OCI-LY7 (cell line): Measurements from ENCODE around the gene CNTNAP3. TPM values are rescaled to one million over a fixed set of nuclear protein-coding genes. Genes with fewer than 3 reads are reported as not detected.
"Not testable (repeated sequence)": the region's sequence is repeated elsewhere in the genome, so short reads cannot be mapped to it uniquely, and the experiment has no call there.

Experiments used
- BruUV-seq: library from RNA; stranded (reverse); fragments of 400-500 nt; replicated peaks from 2 replicates; lab custom pipeline; 2021; lab: Mats Ljungman, UMichigan
- CTCF ChIA-PET: fragments of 300-600 bp; sonication (Branson Sonifier 250); formaldehyde crosslinking; loops from one replicate; lab custom pipeline; 2022; ENCODE audit warnings: antibody characterized with exemption; ENCODE audit not compliant: unreplicated experiment; lab: Charles Lee
- POLR2A ChIA-PET: fragments of 300-600 bp; sonication (Branson Sonifier 250); formaldehyde crosslinking; loops from one replicate; lab custom pipeline; 2022; ENCODE audit warnings: antibody characterized with exemption; lab: Charles Lee
- DNase-seq: peaks from one replicate; pipeline ENCODE4 v3.0.0-alpha.2; 2015; ENCODE audit warnings: low spot score
- H2AFZ ChIP-seq: fragments of 200-600 bp; sonication (generic), shearing (Covaris generic); 2 replicates; pipeline ENCODE4 v1.6.1; 2014; ENCODE audit warnings: mild to moderate bottlenecking, antibody characterized with exemption, low read length, moderate library complexity
- H3K27ac ChIP-seq: fragments of 200-600 bp; sonication (generic); 2 replicates; pipeline ENCODE4 v1.5.1; 2014; ENCODE audit warnings: mixed run types, low read depth, mild to moderate bottlenecking, moderate library complexity, low read length, inconsistent platforms; ENCODE audit not compliant: poor library complexity, severe bottlenecking
- H3K36me3 ChIP-seq: fragments of 200-600 bp; sonication (generic); 2 replicates; pipeline ENCODE4 v1.6.1; 2014; ENCODE audit warnings: mild to moderate bottlenecking, antibody characterized with exemption, low read length, moderate library complexity, mixed read lengths; ENCODE audit not compliant: insufficient read depth
- H3K4me1 ChIP-seq: fragments of 200-600 bp; sonication (generic); 2 replicates; pipeline ENCODE4 v1.5.1; 2014; ENCODE audit warnings: mild to moderate bottlenecking, low read length; ENCODE audit not compliant: insufficient read depth, poor library complexity, severe bottlenecking
- H3K4me2 ChIP-seq: fragments of 200-600 bp; sonication (generic); 2 replicates; pipeline ENCODE4 v1.6.1; 2014; ENCODE audit warnings: mild to moderate bottlenecking, low read length
- H3K4me3 ChIP-seq: fragments of 200-600 bp; sonication (generic); 2 replicates; pipeline ENCODE4 v1.5.1; 2014; ENCODE audit warnings: mild to moderate bottlenecking, low read depth, low read length; ENCODE audit not compliant: poor library complexity, severe bottlenecking
- H3K79me2 ChIP-seq: fragments of 200-600 bp; sonication (generic); 2 replicates; pipeline ENCODE4 v1.6.1; 2016; ENCODE audit warnings: low read depth, mild to moderate bottlenecking, low read length, moderate library complexity, mixed read lengths; ENCODE audit not compliant: insufficient read depth
- H3K9me2 ChIP-seq: fragments of 200-600 bp; sonication (generic); 2 replicates; pipeline ENCODE4 v1.6.1; 2016; ENCODE audit warnings: mild to moderate bottlenecking, low read length, mixed read lengths; ENCODE audit not compliant: insufficient read depth
- H3K9me3 ChIP-seq: fragments of 200-600 bp; sonication (generic); 2 replicates; pipeline ENCODE4 v1.6.1; 2014; ENCODE audit warnings: mild to moderate bottlenecking, mixed run types, low read length, mixed read lengths
- H4K20me1 ChIP-seq: fragments of 200-600 bp; sonication (generic); 2 replicates; pipeline ENCODE4 v1.6.1; 2014; ENCODE audit warnings: mild to moderate bottlenecking, antibody characterized with exemption, low read length, moderate library complexity, mixed read lengths; ENCODE audit not compliant: insufficient read depth
- intact Hi-C: fragments of 100-400 bp; cut with micrococcal nuclease; formaldehyde crosslinking; loops from one replicate; pipeline ENCODE4 v1.10.0; 2022; ENCODE audit not compliant: unreplicated experiment
- total RNA-seq, 2 experiments: library from RNA; depleted of rRNA in 1 of 2; stranded (reverse); fragments of >200 nt in 1 of 2; shearing (Covaris generic) in 1 of 2; gene quantifications; 2 replicates each; pipeline ENCODE4 v1.2.3, GENCODE V29; 2014 to 2022

Gene CNTNAP3
- total RNA-seq, 2 experiments from 2014 or later: not detected

- CTCF ChIA-PET: not testable (repeated sequence)
Measured at GRCh38 chr9:39206643-39207042, 81.3 kb downstream of the CNTNAP3 start.

GRCh38 chr9:39205842-39206241 lies 82.1 kb downstream of the CNTNAP3 start:
- intact Hi-C loops, H3K9me3 ChIP-seq, H3K4me3 ChIP-seq, H3K9me2 ChIP-seq, H4K20me1 ChIP-seq, DNase-seq, H3K27ac ChIP-seq, H3K79me2 ChIP-seq, BruUV-seq, CTCF ChIA-PET, POLR2A ChIA-PET, H3K4me2 ChIP-seq, H3K36me3 ChIP-seq, H2AFZ ChIP-seq, H3K4me1 ChIP-seq: not testable (repeated sequence)

More at GRCh38 chr9:39206643-39207042, 81.3 kb downstream of the CNTNAP3 start:
- H3K36me3 ChIP-seq, intact Hi-C loops, H3K4me1 ChIP-seq, H3K4me2 ChIP-seq, H3K9me3 ChIP-seq, BruUV-seq, H3K27ac ChIP-seq, H4K20me1 ChIP-seq, DNase-seq, H3K9me2 ChIP-seq, H2AFZ ChIP-seq, POLR2A ChIA-PET, H3K79me2 ChIP-seq, H3K4me3 ChIP-seq: not testable (repeated sequence)

- H3K4me2 ChIP-seq, CTCF ChIA-PET, H4K20me1 ChIP-seq, H3K27ac ChIP-seq, H3K36me3 ChIP-seq, H3K9me3 ChIP-seq, H3K9me2 ChIP-seq, intact Hi-C loops, BruUV-seq, H2AFZ ChIP-seq, H3K4me1 ChIP-seq, H3K4me3 ChIP-seq, POLR2A ChIA-PET, H3K79me2 ChIP-seq, DNase-seq: not testable (repeated sequence)
Measured at GRCh38 chr9:39200412-39200811, 87.6 kb downstream of the CNTNAP3 start.

DNA sequence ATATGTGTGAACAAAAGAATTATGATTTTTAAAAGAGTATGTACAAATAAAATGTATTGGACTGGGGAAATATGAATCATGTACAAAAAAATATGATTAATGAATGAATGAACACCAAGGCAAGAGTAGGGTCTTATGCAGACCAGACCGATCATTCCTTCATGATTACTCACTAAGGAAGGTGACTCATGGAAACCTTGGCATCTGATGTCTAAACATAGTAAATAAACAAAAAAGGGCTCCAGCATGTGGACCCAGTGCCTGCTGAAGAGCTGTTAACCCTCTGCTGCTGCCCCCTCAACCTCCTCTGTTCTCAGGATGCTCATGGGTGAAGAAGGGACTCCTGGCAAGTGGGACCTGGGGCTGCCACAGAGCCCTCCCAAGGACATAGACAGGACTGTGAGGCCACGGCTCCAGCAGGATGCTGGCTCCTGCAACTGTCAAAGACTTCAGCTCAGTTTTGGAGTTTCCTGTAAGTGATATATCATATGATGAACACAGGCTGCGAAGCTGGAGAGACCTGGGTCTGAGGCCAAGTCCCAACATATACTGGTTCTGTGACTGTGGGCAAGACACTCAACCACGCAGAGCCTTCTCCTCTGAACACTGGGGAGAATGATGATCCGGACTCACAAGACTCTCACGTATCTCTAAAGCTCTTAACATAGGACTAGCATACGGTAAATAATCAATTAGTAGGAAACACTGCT lies 89.8 kb downstream of the CNTNAP3 start:
- H3K4me1 ChIP-seq, H3K36me3 ChIP-seq, CTCF ChIA-PET, intact Hi-C loops, BruUV-seq, DNase-seq, POLR2A ChIA-PET, H3K9me2 ChIP-seq, H3K4me2 ChIP-seq, H3K4me3 ChIP-seq, H4K20me1 ChIP-seq, H3K79me2 ChIP-seq, H3K27ac ChIP-seq, H2AFZ ChIP-seq, H3K9me3 ChIP-seq: not testable (repeated sequence)

DNA sequence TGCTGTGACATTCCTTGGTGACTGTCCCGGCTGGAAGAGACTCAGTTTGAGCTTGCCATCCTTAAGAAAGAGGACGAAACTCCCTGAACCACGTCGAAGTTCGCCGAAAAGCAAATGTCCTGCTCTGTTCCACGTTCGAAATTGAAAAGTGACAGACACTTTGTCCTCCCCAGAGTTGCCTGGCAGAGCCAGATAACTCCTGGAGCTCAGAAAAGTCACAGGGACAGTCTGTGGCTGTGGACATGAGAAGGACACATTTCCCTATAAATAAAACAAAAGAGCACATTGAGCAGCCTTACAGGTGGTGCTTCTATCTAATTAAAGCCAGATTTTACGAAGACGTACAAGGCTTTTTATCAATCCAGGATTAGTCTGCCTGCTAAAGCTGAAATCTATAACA lies 116.6 kb downstream of the CNTNAP3 start:
- H3K9me3 ChIP-seq, H3K9me2 ChIP-seq, H4K20me1 ChIP-seq, H3K27ac ChIP-seq, POLR2A ChIA-PET, H3K4me1 ChIP-seq, H3K79me2 ChIP-seq, H3K4me3 ChIP-seq, CTCF ChIA-PET, BruUV-seq, DNase-seq, intact Hi-C loops, H3K36me3 ChIP-seq, H2AFZ ChIP-seq, H3K4me2 ChIP-seq: not testable (repeated sequence)

GRCh38 chr9:39157714-39158113 lies 130.3 kb downstream of the CNTNAP3 start:
- H2AFZ ChIP-seq, H3K4me3 ChIP-seq, DNase-seq, H3K4me1 ChIP-seq, CTCF ChIA-PET, POLR2A ChIA-PET, H3K79me2 ChIP-seq, H3K36me3 ChIP-seq, intact Hi-C loops, H3K9me2 ChIP-seq, H3K4me2 ChIP-seq, H3K9me3 ChIP-seq, H3K27ac ChIP-seq, BruUV-seq, H4K20me1 ChIP-seq: not testable (repeated sequence)
